ENCODE results near the gene ZNF138.
"Not testable (repeated sequence)": the region's sequence is repeated elsewhere in the genome, so short reads cannot be mapped to it uniquely, and the experiment has no call there.

Gene ZNF138

GRCh38 chr7:64839910-64840309 is 45.7 kb downstream of the ZNF138 start:
- no peak for DNase-seq

DNA sequence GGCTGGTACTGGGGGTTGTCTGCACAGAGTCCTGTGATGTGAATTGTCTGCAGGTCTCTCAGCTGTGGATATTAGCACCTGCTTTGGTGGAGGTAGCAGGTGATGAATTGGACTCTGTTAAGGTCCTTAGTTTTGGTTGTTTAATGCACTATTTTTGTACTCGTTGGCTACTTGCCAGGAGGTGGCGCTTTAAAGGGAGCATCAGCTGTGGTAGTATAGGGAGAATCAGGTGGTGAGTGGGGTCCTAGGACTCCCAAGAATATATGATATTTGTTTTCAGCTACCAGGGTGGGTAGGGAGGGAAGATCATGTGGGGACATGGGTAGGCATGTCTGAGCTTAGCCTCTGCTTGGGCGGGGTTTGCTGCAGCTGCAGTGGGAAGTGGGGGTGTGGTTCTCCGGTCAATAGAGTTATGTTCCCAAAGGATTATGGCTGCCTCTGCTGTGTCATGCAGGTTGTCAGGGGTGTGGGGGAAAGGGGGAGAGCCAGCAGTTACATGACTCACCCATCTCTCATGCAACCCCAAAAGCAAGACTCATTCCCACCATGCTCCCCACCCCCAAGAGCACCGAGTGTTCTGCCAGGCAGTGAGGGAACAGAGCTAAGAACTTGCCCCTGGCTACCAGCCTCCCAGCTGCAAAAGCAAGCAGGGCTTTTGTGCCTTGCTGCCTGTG is 55.2 kb downstream of the ZNF138 start:
- DNase-seq = peak; percentile 1

- DNase-seq = no peak
Observed at GRCh38 chr7:64849924-64850499, 55.8 kb downstream of the ZNF138 start.

DNA sequence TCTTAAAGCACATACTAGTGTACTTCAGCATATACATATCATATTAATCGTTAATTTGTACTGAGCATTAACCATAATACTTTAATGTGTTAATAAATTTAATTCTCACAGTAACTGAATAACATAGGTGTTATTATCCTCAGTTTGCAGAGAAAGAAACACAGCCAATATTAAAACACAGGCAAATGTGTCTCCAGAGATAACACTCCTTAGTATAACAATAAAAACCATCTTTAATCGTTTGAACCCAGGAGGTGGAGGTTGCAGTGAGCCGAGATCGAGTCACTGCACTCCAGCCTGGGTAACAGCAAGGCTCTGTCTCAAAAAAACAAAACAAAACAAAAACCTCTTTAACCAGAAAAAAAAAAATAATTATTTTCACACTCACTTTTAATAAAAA is 59.5 kb downstream of the ZNF138 start:
- no peak for DNase-seq

GRCh38 chr7:64854969-64855368 is 60.7 kb downstream of the ZNF138 start:
- no peak for DNase-seq

DNA sequence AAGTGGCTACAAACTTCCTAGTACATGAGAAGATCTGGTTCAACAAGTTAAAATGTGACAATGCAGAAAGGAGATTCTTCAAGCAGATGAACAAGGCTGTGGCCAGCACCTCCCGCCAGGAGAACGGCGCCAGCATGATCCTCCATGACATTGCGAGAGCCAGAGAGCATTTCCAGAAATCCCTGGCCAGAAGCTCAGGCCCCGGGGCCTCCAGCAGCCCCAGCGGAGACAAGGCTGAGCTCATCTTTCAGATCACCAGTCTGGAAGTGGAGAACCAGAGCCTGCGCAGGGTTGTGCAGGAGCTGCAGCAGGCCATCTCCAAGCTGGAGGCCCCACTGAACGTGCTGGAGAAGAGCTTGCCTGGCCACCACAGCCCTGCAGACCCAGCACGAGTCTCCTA is 68.8 kb downstream of the ZNF138 start:
- no peak for DNase-seq

- not testable (repeated sequence) for DNase-seq
Observed at GRCh38 chr7:64863530-64863929, 69.3 kb downstream of the ZNF138 start.

DNA sequence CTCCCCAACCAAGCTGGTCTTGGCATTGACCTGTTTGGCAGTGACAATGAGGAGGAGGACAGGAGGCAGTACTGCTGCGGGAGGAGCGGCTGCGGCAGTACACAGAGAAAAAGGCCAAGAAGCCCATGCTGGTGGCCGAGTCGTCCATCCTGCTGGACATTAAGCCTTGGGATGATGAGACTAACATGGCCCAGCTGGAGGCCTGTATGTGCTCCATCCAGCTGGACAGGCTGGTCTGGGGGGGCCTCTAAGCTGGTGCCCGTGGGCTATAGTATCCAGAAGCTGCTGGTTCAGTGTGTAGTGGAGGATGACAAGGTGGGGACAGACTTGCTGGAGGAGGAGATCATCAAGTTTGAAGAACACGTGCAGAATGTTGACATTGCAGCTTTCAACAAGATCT is 69.7 kb downstream of the ZNF138 start:
- no peak for DNase-seq

DNA sequence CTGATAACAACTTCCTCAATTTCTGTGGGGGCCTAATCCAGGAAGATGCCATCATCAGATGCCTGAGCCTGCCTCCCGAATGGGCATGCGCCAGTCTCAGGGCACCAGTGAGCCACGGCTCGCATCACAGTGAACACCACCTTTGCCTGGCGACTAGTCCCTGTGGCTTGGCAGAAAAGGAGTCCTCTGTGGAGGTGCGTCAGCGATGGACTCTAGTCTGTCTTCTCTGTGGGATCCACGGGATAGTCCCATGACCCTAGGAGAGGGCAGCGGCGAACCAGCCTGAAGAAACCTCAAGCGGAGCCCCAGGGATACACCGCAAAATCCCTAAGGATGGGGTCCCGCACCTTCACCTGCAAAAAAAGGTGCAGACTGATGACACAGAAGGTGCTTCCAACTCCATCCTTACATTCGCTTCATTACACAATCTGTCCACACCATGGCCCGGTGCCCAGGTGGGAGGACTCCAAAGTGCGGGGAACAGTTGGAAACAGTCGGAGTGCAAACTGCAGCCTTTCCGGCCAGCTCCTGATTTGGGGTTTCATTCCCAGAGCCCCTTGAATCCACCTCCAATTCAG is 73.7 kb downstream of the ZNF138 start:
- no peak for DNase-seq

GRCh38 chr7:64868499-64868898 is 74.3 kb downstream of the ZNF138 start:
- DNase-seq = no peak

- no peak for DNase-seq
Observed at GRCh38 chr7:64869121-64869725, 75.0 kb downstream of the ZNF138 start.

- DNase-seq = no peak
Observed at GRCh38 chr7:64869912-64870562, 75.8 kb downstream of the ZNF138 start.

GRCh38 chr7:64870656-64871055 is 76.4 kb downstream of the ZNF138 start:
- no peak for DNase-seq

DNA sequence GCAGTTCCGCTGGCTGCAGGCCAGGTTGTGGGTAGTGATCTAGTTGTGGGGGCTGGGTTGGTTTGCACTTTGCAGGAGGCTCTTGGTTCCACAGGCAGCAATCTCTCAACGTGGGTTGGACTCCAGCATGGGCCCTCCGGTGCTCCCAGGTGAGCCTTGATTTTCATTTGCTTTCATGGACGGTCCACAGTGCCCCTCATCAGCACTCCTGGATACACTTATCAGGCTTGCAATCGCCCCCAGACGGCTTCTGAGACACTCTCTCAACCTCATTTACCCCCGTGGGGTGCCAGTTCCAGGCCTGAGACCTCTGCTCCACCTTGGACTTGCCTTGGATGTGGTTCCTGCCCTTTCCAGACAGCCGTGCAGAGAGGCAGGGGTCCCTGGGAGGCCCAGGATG is 77.5 kb downstream of the ZNF138 start:
- DNase-seq = no peak

GRCh38 chr7:64872351-64873154 is 78.3 kb downstream of the ZNF138 start:
- no peak for DNase-seq

- DNase-seq = no peak
Observed at GRCh38 chr7:64873155-64873500, 78.9 kb downstream of the ZNF138 start.

DNA sequence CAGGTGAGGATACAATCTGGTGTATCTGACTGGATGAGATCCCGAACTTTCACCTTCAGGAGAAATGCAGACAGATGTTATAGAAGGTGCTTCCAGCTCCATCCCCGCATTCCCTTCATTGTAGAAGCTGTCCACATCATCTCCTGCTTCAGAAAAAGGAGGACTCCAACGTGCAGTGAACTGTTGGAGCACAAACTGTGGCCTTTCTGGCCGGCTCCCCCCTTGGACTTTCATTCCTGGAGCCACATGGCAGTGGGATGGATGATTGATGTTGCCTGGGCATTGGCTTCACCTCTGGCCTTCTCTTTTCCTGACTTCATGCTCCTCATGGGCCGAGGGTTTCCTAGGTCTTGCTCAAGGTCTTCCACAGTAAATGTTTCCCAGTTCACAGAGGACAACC is 79.3 kb downstream of the ZNF138 start:
- no peak for DNase-seq

DNA sequence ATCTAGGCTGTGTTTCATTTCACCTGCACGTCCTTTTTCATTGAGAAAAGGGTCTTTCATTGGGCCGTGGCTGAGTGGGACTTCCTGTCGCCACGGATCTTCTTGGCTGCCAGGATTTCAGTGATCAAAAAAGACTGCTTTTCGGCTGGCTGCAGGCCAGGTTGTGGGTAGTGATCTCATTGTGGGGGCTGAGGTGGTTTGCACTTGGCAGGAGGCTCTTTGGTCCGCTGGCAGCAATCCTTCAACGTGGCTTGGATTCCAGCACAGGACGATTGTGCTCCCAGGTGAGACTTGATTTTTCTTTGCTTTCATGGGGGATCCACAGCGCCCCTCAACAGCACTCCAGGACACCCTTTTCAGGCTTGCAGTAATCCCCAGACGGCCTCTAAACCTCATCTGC is 79.9 kb downstream of the ZNF138 start:
- DNase-seq = no peak

GRCh38 chr7:64874562-64875250 is 80.5 kb downstream of the ZNF138 start:
- DNase-seq = no peak

- no peak for DNase-seq
Observed at GRCh38 chr7:64875258-64875657, 81.0 kb downstream of the ZNF138 start.

GRCh38 chr7:64875658-64876406 is 81.6 kb downstream of the ZNF138 start:
- no peak for DNase-seq
